GM06990 (cell line): ENCODE measurements around the gene CERS6.

Experiments
- DNase-seq: peaks from one replicate; pipeline ENCODE4 v3.0.0-alpha.2; 2011; ENCODE audit not compliant: insufficient read length; ENCODE audit errors: extremely low read depth
- H3K27me3 ChIP-seq: replicated peaks from 2 replicates; pipeline ENCODE4 v1.6.0; 2011; ENCODE audit warnings: low read length; ENCODE audit not compliant: control insufficient read depth, insufficient read depth
- H3K36me3 ChIP-seq: 2 replicates; pipeline ENCODE4 v1.5.1; 2011; ENCODE audit warnings: low read length; ENCODE audit not compliant: control insufficient read depth, insufficient read depth
- H3K4me3 ChIP-seq: replicated peaks from 2 replicates; pipeline ENCODE4 v1.5.1; 2011; ENCODE audit warnings: low read depth, mild to moderate bottlenecking, control low read depth, low read length
- TF ChIP-seq, protein P1 (sequence below): IDR thresholded peaks from 2 replicates; pipeline ENCODE4 v1.5.1; 2011; ENCODE audit warnings: low read length, control low read depth, mild to moderate bottlenecking, inconsistent platforms; ENCODE audit not compliant: insufficient read depth, poor library complexity, severe bottlenecking

CERS6 gene

DNA sequence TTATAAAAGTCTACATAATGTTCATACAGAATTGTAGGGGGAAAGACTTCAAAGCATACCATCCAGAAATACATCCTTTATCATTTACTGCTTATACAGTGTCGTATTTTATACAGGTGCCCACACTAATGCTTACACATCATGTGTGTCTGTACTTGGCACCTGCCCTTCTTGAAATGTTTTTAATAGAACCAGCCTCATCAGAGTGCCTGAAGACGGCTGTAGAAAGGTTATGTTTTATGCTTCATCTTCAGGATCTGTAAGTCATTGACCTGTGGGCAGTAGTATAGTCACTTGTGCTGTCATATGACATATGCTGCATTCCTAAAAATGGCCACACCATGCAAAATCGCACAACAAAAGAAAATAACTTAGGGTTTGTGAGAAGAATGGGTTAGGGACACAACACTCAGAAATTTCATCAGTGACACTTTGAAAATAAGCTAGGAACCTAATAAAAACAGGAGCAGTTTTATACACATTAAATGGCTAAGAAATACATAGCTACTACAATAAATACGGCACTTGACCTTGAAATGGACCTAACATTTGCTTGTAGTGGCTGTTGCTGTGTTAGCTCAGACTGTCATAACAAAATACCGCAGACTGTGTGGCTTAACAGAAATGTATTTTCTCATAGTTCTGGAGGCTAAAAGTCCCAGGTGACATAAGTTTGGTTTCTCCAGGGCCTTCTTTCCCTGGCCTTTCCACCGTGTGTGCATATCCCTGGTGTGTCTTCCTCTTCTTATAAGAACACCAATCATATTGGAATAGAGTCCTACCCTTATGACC lies 112.6 kb downstream of the CERS6 start:
- no peak for DNase-seq
- Histone ChIP-seq H3K4me3 (no peak overlapping the region), H3K27me3 (no peaks in the 10 kb centered on the region), H3K36me3 (no peaks in the 10 kb centered on the region)
- TF ChIP-seq, protein P1, sequence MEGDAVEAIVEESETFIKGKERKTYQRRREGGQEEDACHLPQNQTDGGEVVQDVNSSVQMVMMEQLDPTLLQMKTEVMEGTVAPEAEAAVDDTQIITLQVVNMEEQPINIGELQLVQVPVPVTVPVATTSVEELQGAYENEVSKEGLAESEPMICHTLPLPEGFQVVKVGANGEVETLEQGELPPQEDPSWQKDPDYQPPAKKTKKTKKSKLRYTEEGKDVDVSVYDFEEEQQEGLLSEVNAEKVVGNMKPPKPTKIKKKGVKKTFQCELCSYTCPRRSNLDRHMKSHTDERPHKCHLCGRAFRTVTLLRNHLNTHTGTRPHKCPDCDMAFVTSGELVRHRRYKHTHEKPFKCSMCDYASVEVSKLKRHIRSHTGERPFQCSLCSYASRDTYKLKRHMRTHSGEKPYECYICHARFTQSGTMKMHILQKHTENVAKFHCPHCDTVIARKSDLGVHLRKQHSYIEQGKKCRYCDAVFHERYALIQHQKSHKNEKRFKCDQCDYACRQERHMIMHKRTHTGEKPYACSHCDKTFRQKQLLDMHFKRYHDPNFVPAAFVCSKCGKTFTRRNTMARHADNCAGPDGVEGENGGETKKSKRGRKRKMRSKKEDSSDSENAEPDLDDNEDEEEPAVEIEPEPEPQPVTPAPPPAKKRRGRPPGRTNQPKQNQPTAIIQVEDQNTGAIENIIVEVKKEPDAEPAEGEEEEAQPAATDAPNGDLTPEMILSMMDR = no peak

DNA sequence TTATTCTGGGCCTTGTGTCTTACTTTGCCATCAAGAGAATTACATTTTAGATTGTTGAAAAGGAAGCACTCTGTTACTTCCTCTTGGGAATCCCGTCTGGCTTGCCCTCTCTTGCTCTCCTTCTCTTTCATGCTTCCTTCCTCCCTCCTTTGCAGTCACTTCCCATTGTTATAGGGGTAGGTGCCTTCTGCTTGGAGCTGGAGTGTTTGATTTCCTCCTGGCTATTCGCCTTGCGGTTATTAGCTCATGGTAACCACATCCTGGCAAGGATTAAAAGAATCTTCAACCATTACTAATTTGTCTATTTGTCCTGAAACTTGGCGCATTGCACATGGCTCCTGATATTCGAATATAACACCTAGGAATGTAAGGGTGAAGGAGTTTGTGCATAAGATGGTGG lies 115.0 kb downstream of the CERS6 start:
- Histone ChIP-seq H3K27me3 (no peaks in the 10 kb centered on the region), H3K36me3 (no peaks in the 10 kb centered on the region; the same call in 1 of the 2 replicates), H3K4me3 (no peak overlapping the region)
- TF ChIP-seq, protein P1 = no peak
- DNase-seq = no peak

DNA sequence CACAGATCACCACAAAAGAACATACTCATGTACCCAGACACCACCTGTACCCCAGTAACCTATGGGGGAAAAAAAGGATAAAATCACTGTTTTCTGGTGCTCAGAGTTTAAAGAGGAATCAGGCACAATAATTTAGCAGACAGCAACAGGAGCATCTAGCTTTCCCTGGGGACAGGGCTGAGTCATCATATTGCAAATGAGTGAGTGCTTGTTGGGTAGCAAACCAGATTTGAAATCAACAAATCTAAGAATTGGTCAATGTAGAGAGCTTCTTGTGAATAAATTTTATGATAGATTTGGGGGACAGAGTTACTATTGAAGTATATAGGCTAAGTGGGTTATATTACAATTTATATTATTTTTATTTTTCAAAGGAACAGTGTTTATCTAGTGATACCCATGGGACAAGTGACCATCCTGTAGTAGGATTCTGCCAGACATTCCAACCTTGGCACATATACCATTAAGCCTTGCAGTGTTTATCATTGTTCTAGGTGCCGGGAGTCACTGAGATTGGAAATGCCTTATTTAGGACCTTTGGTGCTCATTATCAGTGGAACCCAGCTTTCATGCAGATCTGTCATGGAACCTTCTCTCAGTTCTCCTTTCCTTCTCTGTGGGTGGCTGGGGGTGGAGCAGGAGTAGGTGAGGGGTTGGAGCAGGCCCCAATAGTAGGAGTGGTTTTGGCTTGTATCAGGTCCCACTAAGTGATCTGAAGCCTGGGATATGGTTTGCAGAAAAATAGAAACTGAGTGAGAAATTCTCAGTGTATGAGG lies 117.2 kb downstream of the CERS6 start:
- TF ChIP-seq, protein P1 = no peak
- Histone ChIP-seq H3K4me3 (no peak overlapping the region), H3K36me3 (no peaks in the 10 kb centered on the region; the same call in 1 of the 2 replicates), H3K27me3 (no peaks in the 10 kb centered on the region)
- DNase-seq = no peak

DNA sequence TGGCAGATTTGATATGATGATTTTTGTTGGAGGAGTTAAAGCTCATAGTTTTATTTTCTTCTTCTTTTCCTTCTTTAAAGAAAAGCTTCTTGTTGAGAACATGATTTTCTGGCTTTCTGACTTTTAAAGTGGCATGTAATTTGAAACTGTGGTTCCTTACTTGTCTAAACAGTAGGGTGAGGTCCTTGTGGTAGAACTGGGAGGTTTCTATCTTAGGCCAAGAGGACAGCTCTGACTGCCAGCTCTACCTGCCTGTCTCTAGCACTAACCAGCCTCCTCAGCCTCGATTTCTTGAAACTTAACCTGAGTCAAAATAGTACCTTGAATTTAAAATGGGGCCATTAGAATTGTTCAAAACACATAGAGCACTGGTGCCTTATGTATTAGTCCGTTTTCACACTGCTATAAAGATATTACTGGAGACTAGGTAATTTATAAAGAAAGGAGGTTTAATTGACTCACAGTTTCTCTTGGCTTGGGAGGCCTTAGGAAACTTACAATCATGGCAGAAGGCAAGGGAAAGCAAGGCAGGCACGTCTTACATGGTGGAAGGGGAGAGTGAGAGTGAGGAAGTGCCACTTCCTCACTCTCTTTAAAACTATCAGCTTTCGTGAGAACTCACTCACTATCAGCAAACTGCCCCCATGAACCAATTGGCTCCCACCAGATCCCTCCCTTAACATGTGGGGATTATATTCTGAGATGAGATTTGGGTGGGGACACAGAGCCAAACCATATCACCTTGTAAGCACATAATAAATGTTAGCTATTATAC lies 119.0 kb downstream of the CERS6 start:
- Histone ChIP-seq H3K4me3 (no peak overlapping the region), H3K27me3 (no peaks in the 10 kb centered on the region), H3K36me3 (peaks cover 2% of the 10 kb centered on the region; the same call in 1 of the 2 replicates)
- TF ChIP-seq, protein P1 = no peak
- DNase-seq = no peak

DNA sequence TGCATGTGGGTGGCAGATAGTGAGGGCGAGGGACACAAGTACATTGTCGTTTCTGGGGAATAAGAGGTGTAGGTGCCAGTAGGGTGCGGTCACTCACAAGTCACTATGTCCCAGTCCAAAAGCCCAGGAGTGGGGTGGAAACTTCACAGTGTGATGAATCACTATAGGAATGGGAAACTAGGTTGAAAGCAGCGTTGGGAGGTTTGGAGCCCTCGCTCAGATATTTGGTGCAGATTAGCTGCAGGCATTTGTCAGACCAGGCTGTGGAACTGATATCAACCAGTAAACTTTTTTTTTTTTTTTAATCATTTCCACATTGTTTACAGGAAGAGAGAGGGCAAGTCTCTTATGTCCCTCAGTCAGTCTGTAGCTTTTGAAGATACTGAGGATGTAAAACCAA lies 121.8 kb downstream of the CERS6 start:
- TF ChIP-seq, protein P1 = no peak
- peaks cover 2% of the 10 kb centered on the region; the same call in 1 of the 2 replicates for H3K36me3 ChIP-seq
- H3K4me3 ChIP-seq = no peak overlapping the region
- H3K27me3 ChIP-seq = no peaks in the 10 kb centered on the region
- DNase-seq = no peak
